GM18909 (cell line): ENCODE results near the gene TMEM82.

Experiments used
- ATAC-seq: cut with Tn5 transposase; IDR thresholded peaks from one replicate; pipeline ENCODE4 v1.9.1; 2021; ENCODE audit warnings: mild to moderate bottlenecking; ENCODE audit not compliant: unreplicated experiment, poor library complexity

Gene TMEM82

GRCh38 chr1:15755021-15755645 is 12.8 kb downstream of the TMEM82 start:
- ATAC-seq: no peak

GRCh38 chr1:15755646-15756040 is 13.3 kb downstream of the TMEM82 start:
- no peak for ATAC-seq

- ATAC-seq: no peak
Measured at GRCh38 chr1:15756143-15757015, 14.1 kb downstream of the TMEM82 start.

DNA sequence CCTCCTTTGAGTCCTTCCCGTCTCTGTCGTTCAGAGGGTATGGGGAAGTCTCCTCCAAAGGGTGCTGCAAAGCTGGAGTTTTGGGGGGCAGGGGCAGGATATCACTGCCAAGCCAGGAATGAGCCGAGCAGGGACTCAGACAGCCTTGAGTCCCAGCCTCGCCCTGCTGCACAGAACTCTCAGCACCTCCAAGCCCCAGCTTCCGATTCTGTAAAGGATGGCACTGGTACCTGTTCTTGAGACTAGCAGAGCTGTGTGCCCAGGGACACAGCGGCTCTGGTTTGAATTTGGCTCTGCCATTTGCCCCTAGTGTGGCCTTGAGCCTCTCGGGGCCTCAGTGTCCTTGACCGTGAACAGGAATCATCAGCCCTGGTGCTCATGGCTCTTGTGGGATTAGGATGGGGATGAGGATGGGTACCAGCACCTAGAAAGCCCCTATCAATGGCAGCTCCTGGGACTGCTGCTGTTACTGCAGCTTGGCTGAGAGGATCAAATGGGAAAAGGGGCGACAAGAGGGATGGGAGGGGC is 14.8 kb downstream of the TMEM82 start:
- ATAC-seq: no peak

DNA sequence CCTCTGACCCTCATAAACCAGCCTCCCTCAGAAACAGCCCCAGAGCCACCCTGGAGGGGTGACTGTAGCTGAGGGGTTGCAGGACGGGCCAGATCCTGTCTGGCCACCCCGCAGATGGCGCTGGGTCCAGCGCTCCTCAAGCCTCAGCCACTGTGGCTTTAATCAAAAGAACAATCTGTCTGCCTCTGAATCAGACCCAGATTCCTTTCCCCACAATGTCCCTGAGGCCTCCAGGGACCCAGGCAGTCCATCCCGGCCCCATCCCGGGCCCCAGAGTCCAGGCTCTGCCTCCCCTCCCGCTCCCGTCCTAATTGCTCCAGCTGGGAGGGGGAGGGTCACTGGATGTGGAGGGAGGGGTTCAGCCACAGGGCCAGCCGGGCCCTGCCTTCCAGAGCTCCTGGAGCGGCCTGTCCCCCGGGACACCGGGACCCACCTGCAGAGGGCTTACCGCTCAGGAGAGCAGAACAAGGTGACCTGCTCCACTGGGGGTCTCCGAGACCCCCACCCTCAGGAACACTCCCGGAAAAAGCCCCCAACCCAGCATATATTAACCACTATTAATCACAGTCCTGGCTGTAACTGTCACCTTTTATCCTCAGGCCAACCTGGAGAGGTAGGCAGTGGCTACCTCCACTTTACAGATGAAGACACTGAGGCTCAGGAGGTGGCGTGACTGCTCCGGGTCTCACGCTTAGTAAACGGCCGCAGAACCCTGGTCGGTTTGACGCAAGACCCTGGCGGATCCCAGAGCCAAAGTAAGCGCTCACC is 15.5 kb downstream of the TMEM82 start:
- ATAC-seq: no peak

- no peak for ATAC-seq
Measured at GRCh38 chr1:15758343-15758931, 16.1 kb downstream of the TMEM82 start, which contains the start of gene FBLIM1. TSS of gene FBLIM1 (plus strand) at chr1:15758795. CDS start at chr1:15764984, 6,189 bp downstream.

DNA sequence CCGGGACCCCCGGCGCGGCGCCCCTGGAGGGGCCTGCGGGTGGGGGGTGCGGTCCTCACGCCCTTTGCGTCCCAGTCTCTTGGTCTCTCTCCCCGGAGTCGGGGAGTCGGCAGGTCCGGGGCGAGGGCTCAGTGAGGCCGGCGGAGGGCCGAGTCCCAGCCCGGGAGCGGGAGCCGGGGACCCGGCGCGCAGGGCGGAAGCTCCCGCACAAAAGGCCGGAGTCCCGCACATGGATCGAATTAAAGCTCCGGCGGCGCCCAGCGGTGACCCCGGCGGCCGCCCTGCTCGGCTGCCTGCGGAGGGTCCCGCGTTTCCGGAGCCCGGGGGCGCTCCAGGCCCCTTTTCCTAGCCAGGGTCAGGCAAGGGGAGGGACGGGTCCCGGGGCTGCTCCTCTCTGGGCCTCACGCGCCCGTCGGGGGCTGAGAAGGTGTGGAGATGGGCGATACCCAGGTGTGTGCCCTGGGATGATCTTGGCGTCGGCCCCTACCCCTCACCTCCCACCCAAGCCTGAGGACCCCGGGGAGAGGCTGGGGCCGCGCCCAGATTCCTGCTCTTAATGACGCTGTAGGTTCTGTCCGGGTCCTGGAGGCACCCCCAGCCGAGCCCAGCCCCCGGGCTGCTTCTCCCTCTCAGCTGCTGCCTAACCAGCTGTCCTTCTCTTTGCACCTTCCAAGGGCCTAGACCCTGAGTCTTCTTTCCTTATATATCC is 16.8 kb downstream of the TMEM82 start:
- ATAC-seq: no peak

DNA sequence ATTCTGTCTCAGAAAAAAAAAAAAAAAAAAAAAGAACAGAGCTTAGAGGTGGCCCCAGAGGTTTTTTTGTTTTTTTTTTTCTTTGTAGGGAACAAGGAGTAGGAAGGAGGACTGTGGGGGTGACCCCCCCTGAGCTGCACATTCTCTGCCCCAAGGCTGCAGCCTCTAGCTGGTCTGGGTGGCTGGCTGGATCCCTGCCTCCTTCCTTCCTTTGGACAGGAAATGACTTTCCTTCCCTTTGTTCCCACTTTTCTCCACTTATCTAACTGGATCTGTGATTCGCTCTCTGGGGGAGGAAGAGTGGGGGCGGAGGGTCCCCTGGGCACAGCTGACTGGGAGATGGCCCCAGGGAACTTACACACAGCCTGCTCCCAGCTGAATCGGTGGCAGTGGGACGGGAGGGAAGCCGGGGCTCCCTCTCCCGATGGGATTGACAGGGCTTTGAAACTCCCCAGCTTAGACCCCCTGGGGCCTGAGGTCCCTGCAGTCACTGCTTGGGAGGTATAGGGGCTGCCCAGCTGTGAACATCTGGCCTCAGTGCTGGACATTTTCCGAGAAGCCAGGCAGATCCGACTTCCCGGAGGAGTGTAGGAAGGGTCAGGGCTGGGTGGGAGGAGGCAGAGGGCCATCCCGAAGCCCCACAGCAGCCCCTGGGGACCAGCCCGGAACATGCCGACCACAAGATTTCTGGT is 18.4 kb downstream of the TMEM82 start:
- ATAC-seq: no peak

GRCh38 chr1:15761366-15762128 is 19.2 kb downstream of the TMEM82 start:
- no peak for ATAC-seq

DNA sequence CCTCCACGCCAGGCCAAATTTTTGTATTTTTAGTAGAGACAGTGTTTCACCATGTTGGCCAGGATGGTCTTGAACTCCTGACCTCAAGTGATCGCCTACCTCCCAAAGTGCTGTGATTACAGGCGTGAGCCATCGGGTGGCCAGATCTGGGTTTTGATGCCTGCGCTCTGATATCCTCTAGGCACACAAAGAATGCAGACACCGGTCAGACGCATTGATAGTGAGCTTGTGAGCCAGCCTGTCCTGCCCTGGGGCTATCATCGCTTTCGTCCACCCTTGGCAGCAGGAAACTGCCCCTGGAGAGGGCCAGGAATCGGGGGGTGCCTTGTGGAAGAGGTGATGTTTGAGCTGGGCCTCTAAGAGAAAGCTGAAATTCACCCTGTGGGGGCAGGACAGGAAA is 20.2 kb downstream of the TMEM82 start:
- no peak for ATAC-seq

DNA sequence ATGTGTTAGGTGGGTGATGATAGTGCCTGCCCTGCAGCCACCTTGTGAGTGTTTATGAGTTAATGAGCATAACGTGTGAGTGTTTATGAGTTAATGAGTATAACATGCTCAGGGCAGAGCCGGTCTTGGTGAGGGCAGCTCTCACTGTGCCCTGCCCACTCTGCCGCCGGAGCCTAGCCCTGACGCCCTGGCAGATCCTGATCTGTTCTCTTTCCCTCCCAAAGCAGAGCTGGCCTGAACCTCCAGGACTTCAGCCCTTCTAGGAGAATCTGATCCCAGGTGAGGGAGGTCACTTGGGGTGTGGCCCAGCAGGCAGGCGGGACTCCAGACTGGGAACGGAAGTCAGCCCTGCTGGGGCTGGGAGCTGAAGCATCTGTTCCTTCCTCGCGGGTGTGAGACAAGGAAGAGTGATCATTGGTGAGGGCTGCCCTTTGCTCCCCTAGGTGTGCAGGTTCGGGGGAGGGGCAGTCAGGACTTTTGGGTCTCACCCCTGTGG is 22.0 kb downstream of the TMEM82 start:
- ATAC-seq: no peak

GRCh38 chr1:15764890-15765289 is 22.6 kb downstream of the TMEM82 start:
- no peak for ATAC-seq

DNA sequence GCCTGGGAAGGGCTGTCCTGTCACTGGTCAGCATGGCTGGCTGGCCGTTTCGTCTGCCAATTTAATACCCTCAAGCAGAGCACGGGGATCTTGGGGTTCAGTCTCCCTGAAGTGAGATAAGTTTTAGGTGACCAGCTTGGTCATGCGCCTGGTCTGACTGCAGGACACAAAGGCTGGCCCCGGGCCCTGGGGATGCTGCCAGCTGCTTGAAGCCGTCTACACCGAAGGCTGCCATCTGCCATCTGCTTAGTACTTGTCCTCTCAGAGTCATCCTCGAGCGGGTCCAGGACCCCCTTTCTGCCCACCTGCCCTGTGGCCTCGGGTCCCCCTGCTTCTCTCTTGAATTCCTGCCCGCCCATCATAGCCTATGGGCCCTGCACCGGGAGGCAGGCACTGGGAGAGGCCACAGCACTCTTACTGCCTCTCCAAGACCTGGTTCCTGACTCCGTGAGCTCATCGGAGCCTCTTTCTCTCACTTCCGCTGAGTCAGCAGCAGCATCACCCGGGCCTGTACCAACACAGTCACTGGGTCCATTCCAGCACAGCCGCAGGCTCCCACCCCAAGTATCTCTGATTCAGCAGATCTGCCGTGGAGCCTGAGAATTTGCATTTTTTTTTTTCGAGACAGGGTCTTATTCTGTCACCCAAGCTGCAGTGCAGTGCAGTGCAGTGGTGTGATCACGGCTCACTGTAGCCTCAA is 23.3 kb downstream of the TMEM82 start:
- ATAC-seq: no peak

GRCh38 chr1:15767941-15768340 is 25.6 kb downstream of the TMEM82 start:
- ATAC-seq: no peak

DNA sequence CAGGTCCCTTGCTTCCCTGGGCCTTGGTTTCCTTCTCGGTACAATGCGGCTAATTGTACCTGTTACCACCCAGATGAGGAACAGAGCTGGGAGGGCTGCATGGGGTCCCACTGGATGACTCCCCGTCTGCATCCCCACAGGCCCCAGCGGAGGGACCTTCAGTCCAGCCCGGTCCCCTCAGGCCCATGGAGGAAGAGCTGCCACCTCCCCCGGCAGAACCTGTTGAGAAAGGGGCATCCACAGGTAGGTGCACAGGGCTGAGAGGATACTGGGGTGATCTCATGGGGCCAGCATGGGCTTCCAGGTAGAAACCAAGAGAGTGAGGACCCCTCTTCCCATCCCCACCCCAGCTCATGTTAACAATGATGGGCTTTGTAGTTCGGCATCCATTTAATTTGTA is 26.1 kb downstream of the TMEM82 start:
- no peak for ATAC-seq

DNA sequence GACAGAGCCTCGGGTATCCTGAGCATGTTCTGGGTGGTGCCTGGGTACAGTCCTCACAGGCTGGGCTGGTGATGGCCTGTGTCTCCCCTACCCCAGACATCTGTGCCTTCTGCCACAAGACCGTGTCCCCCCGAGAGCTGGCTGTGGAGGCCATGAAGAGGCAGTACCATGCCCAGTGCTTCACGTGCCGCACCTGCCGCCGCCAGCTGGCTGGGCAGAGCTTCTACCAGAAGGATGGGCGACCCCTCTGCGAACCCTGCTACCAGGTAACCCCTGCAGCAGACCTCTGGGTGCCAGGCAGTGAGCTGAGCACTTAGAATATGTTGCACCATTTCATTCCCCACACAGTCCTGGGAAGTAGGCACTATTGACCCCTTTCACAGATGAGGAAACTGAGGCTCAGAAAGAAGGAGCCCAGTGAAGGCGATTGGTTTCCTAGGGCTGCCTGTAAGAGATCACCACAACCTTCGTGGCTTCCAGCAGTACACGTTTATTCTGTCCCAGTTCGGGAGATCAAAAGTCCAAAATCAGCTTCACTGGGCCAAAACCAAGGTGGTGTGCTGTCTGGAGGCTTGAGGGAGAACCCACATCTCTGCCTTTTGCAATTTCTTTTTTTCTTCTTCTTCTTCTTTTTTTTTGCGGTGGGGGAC is 28.1 kb downstream of the TMEM82 start:
- ATAC-seq: no peak

GRCh38 chr1:15771836-15772515 is 29.7 kb downstream of the TMEM82 start:
- no peak for ATAC-seq
